DMS114 treated with DMSO at 0.1 percent for 48 hours (cell line): ENCODE data around the gene SOX18.
"Not testable (repeated sequence)": the region's sequence is repeated elsewhere in the genome, so short reads cannot be mapped to it uniquely, and the experiment has no call there.

ENCODE experiments used
- DNase-seq: peaks from one replicate; lab custom pipeline; 2025; ENCODE audit not compliant: unreplicated experiment; lab: John Stamatoyannopoulos, UW

The SOX18 gene

GRCh38 chr20:64024141-64024990 is 25.1 kb downstream of the SOX18 start:
- no peak for DNase-seq

- no peak for DNase-seq
Observed at GRCh38 chr20:64023361-64024140, 25.9 kb downstream of the SOX18 start.

- no peak for DNase-seq
Observed at GRCh38 chr20:64022671-64023360, 26.6 kb downstream of the SOX18 start.

DNA sequence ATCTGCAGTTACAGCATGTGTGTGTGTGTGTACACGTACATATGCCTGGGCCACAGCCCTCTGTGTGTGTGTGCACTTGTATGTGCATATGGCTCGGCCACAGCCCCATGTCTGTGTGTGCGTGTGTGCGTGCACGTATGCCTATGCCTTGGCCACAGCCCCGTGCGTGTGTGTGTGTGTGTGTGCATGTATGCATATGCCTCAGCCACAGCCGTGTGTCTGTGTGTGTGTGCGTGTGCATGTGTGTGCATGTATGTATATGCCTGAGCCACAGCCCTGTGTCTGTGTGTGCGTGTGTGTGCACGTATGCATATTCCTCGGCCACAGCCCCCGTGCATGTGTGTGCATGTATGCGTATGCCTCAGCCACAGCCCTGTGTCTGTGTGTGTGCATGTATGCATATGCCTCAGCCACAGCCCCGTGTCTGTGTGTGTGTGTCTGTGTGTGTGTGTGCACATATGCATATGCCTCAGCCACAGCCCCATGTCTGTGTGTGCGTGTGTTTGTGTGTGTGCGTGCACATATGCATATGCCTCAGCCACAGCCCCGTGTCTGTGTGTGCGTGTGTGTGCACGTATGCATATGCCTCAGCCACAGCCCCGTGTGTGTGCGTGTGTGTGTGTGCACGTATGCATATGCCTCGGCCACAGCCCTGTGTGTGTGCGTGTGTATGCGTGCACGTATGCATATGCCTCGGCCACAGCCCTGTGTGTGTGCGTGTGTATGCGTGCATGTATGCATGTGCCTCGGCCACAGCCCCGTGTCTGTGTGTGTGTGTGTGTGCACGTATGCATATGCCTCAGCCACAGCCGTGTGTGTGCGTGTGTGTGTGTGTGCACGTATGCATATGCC is 28.1 kb downstream of the SOX18 start:
- DNase-seq: no peak

DNA sequence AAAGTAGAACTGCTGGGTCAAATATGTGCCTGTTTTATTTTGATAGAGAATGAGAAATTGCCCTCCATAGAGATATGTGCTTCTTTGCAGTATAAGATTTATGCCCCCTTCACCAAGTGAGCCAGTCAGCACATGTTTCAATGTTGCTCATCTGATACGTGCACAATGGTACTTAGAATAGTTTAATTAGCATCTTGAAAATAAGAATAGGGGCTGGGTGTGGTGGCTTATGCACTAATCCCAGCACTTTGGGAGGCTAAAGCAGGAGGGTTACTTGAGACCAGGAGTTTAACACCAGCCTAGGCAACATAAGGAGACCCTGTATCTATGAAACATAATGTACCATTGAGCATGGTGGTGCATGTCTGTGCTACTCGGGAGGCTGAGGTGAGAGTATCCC is 33.8 kb downstream of the SOX18 start:
- no peak for DNase-seq

- DNase-seq: not testable (repeated sequence)
Observed at GRCh38 chr20:64012385-64013154, 36.9 kb downstream of the SOX18 start.

- DNase-seq: no peak
Observed at GRCh38 chr20:64011366-64011779, 38.1 kb downstream of the SOX18 start.

GRCh38 chr20:64010711-64011237 is 38.7 kb downstream of the SOX18 start:
- DNase-seq: no peak

DNA sequence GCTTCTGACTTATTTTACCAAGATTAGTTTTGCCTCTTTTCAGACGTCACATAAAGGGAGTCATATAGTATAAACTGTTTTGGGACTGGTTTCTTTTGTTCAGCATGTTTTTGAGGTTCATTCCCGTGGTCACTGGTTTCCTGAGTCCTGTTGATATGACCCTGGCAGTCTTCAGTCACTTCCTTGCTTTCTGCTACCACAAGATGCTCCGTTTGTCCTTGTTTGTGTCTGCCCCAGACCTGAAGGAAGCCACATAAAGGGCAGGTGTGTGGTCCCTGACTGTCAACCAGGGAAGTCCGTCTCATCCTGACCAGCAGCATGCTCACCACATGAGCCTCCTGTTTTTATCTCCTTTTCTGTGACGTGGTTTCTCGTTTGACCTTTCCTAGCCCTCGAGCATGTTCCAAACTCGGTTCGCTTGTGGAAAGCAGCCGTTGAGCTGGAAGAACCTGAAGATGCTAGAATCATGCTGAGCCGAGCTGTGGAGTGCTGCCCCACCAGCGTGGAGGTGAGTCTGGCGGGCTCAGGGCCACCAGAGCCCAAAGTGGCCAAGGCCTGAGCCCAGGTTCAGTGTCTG is 39.5 kb downstream of the SOX18 start:
- DNase-seq: no peak

GRCh38 chr20:64006902-64007301 is 42.5 kb downstream of the SOX18 start:
- DNase-seq: no peak

DNA sequence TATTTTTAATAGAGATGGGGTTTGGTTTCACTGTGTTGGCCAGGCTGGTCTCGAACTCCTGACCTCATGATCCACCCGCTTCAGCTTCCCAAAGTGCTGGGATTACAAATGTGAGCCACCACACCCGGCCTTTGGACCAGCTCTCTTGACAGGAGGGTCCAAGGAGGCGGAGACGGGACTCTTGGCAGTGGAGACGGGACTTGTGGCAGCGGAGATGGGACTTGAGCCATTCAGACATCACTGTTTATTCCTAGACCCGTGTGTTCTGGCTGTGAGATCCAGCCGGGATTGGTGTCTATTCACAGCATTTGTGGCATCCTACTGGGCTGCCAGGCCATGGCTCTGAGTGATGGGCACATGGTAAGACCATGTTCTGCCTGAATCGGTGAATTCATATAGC is 42.9 kb downstream of the SOX18 start:
- DNase-seq: no peak

GRCh38 chr20:64005394-64005793 is 44.0 kb downstream of the SOX18 start:
- no peak for DNase-seq

DNA sequence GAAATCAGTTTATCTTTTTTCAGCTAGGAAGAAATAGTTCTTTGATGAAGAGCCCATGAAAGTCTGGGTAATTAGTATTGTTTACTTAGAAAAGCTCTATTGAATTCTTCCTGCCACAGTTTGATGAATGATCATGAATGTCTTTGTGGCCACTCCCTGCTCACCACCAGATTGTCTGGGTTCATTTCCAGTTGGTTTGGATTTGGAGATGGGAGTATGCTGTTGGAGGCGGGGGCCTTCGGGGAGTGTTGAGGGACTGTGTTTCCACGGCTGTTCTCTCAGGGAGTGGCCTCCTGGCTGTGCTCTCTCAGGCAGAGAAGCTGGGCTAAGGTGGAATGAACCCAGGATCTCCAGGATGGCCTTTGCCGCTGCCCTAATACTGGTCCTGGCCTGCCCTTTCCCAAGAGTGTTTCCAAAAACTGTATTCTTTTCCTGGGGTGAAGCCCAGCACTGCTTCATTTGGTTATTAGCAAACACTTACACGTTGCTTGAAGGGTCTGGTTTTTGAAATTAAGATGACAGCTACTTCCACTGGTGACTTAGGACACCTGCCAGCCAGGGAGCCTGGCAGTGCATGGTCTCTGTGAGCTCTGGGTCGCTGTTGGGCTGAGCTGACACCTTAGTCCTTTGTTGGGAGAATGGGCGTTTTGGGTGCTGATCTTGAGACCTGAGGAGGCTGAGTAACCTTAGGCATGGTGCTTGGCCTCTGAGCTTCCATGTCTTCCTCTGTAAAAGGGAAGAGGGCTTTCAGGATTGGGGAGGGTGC is 45.3 kb downstream of the SOX18 start:
- DNase-seq: no peak

GRCh38 chr20:64001607-64002011 is 47.8 kb downstream of the SOX18 start:
- DNase-seq: no peak

DNA sequence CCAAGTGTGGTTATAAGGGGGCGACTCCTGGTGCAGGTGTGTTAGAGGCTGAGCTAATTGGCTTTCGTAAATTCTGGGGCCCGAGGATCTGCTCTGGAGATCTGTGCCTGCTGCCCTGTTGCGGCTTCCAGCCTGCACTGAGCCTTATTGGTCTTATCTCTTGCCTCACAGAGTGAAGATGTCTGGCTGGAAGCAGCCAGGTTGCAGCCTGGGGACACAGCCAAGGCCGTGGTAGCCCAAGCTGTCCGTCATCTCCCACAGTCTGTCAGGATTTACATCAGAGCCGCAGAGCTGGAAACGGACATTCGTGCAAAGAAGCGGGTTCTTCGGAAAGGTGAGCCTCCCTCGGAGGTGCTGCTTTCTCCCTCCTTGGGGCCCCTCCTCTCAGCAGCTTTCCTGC is 48.5 kb downstream of the SOX18 start:
- no peak for DNase-seq
